ENCODE measurements around the gene SLC25A51.

The SLC25A51 gene, protein sequence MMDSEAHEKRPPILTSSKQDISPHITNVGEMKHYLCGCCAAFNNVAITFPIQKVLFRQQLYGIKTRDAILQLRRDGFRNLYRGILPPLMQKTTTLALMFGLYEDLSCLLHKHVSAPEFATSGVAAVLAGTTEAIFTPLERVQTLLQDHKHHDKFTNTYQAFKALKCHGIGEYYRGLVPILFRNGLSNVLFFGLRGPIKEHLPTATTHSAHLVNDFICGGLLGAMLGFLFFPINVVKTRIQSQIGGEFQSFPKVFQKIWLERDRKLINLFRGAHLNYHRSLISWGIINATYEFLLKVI

DNA sequence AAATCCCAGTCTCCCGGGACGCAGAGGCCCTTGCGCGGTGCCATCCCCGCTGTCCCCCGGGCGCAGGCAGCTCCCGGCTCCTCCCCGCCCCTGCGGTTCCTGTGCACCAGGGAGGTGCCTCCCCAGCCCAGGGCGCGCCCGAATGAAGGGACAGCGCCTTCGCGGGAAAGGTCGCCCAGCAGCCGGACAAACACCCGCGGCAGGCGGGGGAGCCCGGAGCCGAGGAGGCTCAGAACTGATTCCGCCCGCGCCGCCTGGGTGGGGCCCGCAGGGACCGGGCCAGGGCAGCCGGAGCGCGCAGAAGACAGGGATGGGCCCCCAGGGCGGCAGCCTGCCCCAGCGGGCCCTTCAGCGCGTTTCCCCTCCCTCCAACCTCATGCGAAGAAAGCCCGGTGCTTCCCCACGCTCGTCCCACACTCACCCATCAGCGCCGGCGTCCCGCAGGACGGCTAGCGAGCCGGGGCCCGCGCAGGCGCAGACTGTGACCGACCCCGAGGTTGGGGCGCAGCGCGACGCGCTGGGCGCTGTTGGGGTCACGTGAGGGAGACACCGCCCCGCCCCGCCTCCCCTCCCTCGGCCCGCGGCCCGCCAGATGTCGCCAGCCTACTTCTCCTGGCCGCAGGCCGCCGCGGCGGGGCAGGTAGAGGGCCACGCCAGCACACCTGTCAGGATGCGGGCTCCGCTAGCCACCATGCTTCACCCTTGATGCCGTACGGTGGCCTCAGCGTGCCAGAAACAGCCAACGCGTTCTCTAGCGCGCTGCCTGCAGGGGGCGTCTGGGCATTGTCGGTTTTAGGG is at the start of gene SLC25A51:
Gene SLC25A51 (minus strand): TSS at position 481 of the 798 bp plus-strand sequence. CDS start 15,577 bp downstream, outside the sequence.
- peak; percentile 94 for DNase-seq

DNA sequence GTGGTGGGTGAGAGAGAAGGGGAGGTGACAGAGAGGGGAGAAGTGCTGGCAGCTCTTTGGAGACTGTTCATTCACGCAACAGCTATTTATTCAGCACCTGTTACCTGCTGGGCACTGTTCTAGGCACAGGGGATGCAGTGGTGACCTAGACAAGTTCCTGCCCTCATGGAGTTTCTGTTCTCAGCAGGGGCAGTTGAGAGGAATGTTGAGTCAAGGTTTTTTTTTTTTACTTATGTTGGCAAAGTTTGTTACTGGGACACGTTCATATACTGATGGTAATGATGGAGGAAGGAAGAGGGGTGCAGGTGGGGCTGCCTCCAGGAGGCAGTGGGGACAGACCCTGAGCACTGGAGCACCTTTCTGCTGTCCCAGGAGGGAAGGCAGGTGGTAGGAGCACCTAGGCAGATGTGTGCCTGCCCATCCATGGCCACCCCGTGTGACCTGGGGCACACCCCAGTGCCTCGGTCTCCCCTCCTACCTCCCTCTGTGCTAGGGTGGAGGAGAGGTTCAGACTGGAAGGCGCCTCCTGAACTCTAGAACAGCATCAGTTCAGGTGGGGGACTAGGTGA is 49.4 kb upstream of the SLC25A51 start:
- DNase-seq: no peak

DNA sequence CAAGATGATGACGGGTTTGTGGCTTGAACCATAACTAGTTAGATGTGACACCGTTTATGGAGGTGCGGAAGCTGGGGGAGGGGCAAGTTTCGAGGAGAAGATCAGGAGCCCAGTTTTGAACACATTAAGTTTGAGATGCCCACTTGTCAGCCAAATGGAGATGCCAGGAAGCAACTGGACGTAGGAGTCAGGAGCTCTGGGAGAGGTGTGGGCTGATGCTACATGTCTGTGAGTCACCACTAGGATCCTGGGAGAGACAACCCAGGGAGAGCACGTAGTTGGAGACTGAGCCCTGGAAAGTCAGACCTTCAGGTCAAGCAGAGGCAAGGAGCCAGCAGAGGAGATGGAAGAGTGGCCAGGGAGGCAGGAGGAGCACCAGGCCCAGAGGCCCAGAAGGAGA is 48.8 kb upstream of the SLC25A51 start:
- DNase-seq: no peak

DNA sequence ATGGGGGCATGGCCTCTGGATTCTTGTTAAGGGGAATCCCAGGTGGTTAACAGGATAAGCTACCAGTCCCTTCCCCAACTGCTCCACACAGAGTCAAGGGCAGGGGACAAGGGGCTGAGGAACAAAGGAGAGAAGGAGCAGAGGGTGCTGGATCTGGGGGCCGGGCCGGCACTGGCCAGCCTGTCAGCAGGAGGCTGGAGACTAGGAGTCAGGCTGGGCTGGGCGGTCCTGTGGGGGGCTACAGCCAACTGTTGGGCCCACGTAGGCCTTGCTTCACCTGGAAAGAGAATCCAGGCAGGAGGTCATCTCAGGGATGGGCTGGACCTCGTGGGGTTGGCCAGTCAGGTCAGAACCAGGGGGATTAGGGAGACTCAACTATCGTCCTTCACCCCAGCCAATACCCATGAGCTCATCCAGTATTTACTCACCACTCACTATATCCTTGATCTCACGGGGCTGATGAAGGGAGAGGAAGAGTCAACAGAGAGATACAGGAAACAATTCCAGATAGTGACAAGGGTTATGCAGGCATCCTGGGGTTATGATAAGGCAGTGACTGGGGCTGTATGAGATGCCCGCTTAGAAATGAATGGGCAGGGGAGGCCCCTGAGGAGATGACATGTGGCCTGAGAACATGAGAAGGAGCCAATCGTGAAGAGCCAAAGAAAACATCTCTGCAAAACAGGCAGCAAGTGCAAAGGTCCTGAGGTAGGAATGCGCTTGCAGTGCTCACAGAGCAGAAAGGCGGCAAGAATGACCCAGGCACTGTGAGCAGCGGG is 47.9 kb upstream of the SLC25A51 start:
- DNase-seq: no peak

DNA sequence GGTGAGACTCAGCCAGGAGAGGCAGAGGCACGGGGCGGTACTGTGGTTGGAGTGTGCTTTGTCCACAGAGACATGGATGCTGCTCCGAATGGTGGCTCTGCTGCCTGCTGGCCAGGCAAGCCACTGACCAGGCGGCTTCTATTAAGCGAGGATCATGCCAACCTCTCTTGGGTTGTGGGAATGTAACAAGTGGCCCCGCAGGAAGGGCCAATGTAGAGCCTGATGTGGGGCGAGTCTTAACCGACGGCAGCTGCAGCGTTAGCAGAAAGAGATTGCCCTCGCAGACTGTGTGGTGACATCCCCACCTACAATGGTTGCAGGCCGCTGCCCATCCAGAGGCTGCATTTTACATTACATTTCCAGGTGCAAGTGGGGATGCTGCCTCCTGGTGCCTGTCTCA is 46.6 kb upstream of the SLC25A51 start:
- DNase-seq: no peak

DNA sequence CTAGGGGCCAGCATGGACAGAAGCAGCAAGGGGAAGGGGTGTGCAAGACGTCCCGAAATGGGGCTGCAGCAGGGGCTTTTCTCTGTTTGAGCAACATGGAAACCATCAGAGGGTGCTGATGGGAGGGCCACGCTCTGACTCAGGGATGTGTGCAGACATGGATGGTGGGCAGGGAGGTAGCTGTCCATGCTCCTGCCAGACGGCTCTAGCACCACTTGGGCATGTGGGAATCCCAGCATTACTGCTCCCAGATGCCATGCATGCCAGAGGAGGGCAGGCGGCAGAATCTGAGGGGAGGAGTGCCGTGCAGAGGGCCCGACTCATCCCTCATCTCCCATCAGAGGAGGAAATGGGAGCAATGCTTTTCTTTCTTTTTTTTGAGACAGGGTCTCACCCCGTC is 45.6 kb upstream of the SLC25A51 start:
- no peak for DNase-seq

DNA sequence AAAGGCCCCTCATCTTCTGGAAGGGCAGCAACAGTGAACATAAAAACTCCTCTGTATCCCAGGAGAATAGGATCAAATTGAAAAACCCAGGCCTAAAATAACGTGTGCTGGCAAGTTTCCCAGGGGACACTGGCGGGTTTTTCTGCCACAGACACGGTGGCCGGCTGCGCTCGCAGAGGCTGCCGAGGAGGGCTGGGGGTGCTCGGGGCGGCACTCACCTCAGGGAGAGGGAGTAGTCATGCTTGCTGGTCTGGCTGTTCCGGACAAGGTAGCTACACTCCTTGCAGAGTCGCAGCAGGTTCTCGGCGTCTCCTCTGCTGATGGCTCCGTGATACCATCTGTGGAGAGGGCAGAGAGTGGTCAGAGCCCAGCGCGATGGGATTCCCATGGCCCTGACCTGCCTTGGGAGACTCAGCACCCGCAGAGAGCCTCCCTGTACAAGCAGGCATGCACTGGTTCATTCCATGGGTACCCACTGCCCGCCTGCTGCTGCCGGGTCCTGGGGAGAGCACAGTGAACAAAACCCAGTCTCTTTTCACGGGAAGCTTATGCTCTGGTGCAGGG is 44.6 kb upstream of the SLC25A51 start:
- no peak for DNase-seq

DNA sequence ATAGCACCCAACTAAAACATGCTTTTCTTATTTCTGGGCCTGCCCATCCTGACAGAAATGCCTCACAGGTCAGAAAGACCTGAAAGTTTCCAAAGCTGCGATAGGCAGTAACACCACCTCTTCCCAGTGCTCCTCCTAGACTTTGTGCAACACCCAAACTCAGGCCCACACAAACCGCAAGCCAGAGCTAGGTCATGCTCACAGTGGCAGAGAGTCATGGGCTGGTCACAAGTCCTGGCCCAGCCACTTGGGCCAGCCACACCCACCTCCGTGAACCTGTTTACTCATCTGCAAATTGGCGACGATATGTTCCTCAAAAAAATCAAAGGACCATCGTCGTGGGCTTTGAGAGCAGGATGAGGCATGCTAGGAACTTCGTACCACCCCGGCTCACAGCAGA is 44.0 kb upstream of the SLC25A51 start:
- DNase-seq: no peak

DNA sequence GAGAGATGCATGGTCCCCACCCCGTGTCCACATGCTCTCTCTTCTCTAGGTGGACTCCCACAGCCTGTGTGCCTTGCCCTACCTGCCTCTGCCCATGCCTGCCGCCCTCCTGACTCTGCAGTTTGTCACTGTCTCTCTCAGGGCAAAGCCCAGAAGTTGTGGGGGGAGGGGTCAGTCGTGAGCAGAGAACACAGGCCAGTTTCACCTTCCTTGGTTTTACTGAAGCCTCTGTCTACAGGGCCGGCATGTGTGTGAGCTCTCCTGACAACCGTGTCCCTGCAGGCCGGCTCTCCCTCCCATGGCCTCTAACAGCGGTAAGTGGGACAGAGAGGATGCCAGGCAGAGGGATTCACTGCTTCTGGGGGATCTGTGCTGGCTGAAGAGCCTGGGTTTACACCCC is 43.5 kb upstream of the SLC25A51 start:
- DNase-seq: no peak

DNA sequence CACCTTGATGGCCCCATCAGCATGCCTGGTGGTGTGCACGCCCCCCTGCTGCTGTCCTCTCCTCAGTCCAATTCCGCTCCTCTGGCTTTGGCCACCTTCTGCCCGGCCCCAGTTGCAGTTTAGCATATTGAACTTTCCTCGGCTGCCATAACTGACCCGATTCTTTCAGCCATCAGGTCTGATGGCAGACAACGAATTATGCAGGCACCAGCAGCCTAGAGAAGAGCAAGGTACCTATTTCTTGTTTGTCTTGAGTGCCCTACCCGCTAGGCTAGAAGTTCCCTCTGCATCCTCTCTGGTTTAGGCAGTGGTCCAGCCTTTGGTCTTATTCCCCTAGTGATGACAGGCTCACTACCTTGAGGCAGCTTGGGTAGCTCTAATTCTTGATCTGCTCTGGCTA is 43.0 kb upstream of the SLC25A51 start:
- no peak for DNase-seq

DNA sequence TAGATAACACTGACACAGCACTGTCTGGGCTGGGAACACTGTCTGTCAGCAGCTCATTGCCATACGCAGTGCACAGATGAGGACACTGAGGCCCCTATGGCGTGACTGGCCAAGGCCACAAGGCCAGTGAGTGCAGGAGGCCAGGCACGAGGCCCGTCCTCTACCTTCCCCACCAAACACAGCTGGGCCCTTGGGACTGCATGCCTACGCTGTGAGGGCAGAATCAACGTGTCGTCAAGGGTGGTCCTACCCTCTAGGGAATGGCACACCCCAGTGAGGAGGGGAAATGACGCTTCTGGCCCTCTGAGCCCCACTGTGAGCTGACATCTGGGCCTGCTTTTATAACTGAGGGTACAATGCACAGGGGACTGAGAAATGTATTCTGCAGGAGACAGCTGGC is 42.1 kb upstream of the SLC25A51 start:
- no peak for DNase-seq

DNA sequence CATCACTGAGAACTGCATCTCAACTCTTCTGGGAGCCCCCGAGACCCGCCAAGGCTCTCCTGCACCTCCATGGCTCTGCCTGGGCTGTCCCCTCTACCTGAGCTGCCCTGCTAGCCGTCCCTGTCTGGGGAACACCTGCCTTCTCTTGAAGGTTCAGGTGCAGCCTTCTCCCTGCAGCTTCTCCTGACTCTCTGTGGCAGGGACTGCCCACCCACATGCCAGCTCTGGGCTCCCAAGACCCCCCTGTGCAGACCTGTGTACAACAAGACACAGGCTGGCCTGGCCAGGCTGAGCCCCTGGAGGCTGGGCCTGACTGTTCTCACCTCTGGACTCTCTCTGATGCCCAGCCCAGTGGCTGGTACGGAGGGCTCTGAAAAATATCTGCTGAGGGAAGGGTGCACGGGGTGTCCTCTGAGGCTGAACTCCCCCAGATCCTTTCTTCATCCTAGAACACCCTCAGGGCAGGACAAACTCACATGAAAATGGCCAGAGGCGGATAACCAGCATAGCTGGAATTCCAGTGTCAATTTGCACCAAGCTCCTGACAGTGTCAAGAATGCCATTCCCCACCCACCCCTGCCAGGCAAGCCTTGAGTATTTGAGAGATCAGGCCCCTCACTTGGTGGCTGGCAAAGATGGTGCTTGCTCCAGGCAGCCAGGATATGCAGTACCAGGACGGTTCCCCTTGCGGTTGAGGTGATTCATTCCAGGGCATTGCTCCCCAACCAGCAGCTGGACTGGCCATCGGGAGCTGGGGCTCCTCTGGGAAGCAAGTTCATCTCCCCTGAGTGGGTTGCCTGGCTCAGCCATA is 40.9 kb upstream of the SLC25A51 start:
- DNase-seq: no peak

DNA sequence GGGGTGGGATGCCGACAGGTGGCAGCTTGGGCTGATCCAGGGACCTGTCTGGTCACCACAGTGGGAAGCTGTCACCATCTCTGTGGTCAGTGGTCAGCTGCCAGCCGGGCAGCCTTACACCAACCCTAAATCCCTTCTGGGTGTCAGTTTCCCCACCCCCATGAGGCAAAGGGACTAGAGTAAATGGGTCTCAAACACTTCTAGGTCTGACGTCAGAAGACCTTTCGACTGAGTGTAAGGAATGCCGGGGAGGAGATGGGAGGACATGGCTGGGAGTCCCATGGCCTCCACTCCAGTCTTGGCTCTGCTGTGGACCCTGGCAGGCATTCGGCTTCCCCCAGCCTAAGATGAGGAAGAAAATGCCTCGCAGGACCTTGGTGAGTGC is 40.3 kb upstream of the SLC25A51 start:
- DNase-seq: no peak

DNA sequence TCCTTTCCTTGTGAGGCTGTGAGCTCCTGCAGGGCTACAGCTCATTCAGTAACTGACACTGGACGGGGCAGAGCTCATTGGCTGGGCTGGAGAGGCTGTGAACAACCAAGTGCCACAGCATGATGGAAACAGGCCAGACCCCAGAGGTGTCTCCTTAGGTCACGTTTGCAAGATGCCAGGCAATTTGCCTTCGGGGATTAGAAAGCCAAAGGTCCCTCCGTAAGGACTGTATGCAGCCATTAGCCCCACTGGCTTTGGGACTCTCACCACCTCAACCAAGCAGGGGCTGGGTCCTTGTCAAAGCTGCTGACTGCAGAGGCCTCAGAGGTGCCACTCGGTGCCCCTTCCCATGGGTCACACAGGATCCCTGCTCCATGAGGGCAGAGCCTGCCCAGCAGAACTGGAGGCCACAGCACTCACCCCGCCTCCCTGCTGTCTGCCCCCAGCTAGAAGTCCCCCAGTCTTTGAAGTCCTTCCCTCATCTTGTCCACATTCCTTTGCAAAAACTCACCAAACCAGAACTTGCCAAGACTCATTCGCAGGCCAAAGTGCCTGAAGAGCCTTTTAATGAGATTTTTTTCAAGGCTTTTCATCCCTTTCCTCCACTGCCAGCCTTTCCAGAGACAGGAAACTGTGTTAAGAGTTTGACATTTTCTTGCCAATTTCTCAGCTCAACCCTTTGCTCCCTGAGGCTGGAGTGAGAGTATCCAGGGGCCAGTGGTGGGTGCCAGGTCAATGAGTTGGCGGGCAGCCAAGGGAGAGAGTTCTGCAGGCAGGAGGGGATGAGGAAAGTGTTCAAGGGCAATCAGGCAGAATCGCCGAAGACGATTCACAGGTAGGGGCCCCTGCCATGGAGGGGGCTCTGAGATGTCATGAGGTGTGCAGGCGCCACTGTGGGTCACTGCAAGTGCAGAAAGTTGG is 39.7 kb upstream of the SLC25A51 start:
- no peak for DNase-seq

DNA sequence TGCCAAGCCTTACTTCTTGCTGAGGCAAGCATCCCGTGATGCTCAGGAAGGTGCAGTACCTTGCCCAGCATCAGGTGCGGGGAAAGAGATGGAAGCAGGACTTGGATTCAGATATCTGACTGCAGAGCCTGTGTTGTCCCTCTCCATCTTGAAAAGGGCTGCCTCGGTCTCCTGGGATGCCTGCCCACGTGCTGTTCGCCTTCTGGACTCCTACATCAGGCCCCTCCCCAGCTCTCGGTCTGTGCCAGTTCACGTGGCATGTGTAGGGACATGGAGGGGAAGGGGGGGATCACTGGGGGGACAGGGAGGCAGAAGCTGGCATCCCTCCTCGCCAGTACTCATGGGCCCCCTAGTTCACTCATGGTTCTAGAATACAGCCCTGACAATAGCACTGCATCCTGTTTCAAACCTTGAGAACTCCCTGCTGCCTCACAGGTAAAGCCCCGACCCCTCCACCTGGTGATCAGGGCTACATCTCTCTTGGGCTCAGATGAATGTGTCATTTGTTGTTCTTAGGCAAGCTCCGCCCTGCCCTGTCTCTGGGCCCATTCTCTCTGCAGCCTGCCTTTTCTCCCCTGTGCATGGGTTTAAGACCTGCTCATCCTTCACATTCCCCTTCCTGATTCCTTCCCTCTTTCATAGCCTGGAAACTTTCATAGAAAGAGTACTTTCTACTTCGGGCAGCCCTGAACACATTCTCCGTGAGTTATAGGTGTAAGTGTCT is 38.9 kb upstream of the SLC25A51 start:
- DNase-seq: no peak

DNA sequence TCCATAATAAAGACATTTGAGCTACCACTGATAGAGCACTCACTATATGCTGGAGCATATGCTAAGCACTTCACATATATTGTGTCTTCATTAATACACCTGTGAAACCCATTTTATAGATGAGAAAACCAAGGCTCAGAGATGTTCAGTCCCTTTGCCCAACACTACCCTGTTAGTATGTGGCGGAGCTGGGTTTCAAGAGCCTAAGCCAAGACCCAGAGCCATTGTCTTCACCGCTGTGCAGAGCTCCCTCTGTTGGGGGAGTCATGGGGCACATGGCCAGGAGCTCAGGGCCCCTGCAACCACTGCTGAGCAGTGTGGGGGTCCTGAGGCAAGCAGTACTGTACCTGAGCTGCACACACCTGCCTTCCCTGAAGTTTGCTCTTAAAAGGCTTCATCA is 37.3 kb upstream of the SLC25A51 start:
- DNase-seq: no peak

DNA sequence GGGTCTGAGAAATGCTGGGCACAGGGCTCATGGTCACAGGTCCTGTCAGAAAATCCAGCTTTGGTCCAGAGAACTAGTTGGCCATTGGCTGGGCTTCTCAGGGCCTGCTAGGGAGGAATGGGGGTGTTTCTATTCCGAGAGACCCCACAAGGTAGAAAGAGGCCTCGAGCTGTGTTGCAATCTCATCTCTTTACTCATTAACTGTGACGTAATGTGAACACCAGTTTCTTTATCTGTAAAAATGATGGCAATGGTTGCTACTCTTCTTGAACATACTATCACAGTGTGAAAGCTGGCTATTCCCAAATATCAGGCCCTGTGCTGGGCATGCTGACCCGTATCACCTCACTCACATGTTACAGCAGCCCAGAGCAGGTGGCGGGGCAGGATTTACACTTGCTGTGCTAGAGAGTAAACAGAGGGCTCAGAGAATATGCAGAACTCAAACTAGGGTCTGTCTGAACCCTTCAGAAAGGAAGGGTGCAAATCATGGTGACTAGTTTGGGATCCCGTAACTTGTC is 35.7 kb upstream of the SLC25A51 start:
- DNase-seq: no peak

DNA sequence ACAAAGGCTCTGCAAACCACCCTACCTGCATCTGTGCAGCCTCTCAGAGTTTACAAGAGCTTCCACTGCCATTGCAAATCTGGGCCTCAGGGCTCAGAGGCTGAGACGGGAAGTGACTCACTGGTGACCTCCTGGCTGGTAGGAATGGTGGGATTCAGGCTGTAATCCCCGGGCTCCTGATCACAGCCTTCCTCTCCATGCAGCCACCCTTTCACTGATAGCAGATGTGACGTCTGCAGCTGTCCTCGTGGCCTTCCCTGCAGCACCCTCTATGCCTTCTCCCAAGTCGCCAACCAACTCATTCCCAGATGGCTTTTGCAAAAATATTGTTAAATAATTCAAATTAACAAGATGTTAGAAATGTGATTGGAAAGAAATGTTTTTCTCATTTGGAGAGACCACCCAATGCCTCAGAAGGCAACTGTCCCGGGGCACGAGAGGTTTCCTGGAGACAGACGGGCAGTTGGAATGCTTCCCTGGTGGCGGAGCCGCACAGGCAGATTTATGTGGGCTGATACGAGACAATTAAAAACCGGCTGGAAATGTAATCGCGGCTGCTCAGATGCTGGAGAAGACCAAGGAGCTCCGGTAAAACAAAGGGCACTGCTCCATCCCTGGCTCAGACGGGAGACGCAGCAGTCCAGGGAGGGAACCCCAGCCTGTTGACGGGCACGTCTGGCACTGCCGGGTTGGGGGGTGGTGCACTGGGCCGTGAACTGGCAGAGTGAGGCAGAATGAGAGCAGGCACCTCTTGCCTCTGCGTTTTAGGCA is 34.4 kb upstream of the SLC25A51 start:
- DNase-seq: no peak

DNA sequence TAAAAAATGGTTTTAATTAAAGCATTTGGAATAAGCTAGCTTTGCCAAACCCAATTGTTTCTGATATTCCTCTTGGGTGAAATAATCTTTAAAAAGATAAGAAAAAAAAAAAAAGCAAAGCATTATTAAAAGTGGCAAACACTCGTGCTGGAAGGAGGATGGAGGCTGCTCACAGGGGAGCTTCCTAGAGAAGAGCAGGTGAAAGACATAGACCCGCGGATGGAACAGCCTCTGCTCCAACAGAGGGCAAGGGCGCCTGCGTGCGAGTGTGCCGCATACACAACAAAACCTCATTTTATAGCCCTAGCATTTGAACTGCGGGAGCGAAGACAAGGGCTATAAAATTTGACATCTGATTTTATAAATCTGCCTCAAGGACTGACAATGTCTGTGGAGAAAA is 33.4 kb upstream of the SLC25A51 start:
- DNase-seq: no peak
